Measurements from ENCODE around the gene DDX1. TPM values are rescaled to one million over a fixed set of nuclear protein-coding genes. Genes with fewer than 3 reads are reported as not detected.
"Not testable (repeated sequence)": the region's sequence is repeated elsewhere in the genome, so short reads cannot be mapped to it uniquely, and the experiment has no call there.

The DDX1 gene
- 10 to 100 TPM; 89.2 to 91.6 TPM for total RNA-seq

DNA sequence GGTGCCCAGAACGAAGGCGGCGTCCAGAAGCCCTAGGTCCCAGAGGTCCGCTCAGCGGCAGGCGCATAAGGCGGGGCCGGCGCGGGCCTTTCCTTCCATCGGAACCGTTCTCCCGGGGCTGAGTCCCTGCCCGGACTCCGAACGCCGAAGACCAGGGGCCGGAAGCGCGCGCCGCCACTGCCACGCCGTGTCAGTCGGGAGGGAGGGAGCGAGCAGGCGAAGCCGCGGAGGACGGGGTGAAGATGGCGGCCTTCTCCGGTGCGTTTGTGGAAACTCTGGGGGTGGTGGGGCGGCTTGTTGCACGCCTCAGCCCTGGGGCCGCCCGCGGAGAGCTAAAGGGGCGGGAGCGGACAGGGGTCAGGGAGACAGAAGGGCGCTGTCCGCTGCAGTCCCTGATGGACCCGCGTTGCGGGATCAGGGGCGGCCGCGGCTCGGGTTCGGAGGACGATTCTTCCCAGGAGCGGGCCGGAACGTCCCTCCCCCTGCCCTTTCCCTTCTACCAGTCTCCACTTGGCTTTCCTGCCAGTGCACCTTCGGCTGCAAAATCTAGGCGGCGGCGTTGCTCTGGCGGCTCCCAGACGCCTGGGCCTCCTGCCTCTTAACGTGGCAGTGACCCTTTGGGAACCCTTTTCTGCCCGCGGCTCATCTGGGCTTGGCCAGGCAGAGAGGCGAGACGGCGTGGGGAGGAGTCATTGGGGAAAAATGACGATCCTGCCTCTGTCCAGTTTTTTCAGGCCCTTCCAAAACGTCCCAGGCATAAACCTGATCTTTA is at the start of gene DDX1:
Gene DDX1 (plus strand): TSS at position 177 of the 772 bp plus-strand sequence. CDS start 66 bp downstream, at position 243.
- no peaks in the 10 kb centered on the region for H3K9me3 Mint-ChIP-seq
- peaks cover 10% of the 10 kb centered on the region for H3K36me3 Mint-ChIP-seq
- H3K4me3 Mint-ChIP-seq = peak within 1 kb of the TSS; percentile 95
- ATAC-seq = peak; percentile 98
- H3K27me3 Mint-ChIP-seq = no peaks in the 10 kb centered on the region
- peak within 1 kb of the TSS; percentile 85 to 98 for H3K27ac Mint-ChIP-seq
- DNase-seq (ENCODE audit: low spot score) = peak; percentile 90
- peaks cover 16 to 18% of the 10 kb centered on the region in 2 donors for H3K4me1 Mint-ChIP-seq (ENCODE audit: low read depth in 2 of 2)

- not testable (repeated sequence) for H3K4me1 Mint-ChIP-seq (ENCODE audit: low read depth in 2 of 2); H3K9me3 Mint-ChIP-seq; H3K4me3 Mint-ChIP-seq; H3K27ac Mint-ChIP-seq; ATAC-seq; H3K36me3 Mint-ChIP-seq; H3K27me3 Mint-ChIP-seq; DNase-seq (ENCODE audit: low spot score)
These were observed 49.4 kb upstream of the DDX1 start for GRCh38 chr2:15542269-15542668.

GRCh38 chr2:15543053-15543452 is 48.6 kb upstream of the DDX1 start:
- Mint-ChIP-seq H3K36me3 (no peaks in the 10 kb centered on the region), H3K4me3 (no peak overlapping the region), H3K9me3 (no peaks in the 10 kb centered on the region), H3K27me3 (no peaks in the 10 kb centered on the region), H3K27ac (no peak overlapping the region), H3K4me1 (ENCODE audit: low read depth in 2 of 2) (no peaks in the 10 kb centered on the region)
- DNase-seq (ENCODE audit: low spot score) = no peak
- ATAC-seq = no peak

- DNase-seq (ENCODE audit: low spot score) (no peak), ATAC-seq (no peak)
- Mint-ChIP-seq H3K4me3 (no peak overlapping the region), H3K4me1 (ENCODE audit: low read depth in 2 of 2) (no peaks in the 10 kb centered on the region), H3K27ac (no peak overlapping the region), H3K9me3 (no peaks in the 10 kb centered on the region), H3K36me3 (no peaks in the 10 kb centered on the region), H3K27me3 (no peaks in the 10 kb centered on the region)
These were observed 48.1 kb upstream of the DDX1 start for GRCh38 chr2:15543541-15543940.

DNA sequence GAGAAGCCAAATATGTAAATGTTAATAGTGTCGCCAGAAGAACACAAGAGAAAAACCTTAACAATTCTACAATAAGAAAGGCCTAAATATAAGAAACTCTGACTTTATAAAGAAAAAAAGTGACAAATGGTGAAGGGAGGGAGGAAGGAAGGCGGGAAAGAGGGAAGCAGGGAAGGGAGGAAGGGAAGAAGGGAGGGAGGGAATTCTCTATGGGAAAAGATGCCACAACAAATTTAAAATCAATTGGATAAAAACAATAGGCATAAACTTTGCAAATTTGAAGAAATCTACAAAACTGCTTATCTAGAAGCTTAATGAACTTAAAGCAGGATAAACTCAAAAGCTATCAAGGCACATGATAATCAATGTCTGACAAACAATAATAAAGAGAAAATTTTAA is 47.4 kb upstream of the DDX1 start:
- Mint-ChIP-seq H3K9me3 (no peaks in the 10 kb centered on the region), H3K36me3 (no peaks in the 10 kb centered on the region), H3K4me1 (ENCODE audit: low read depth in 2 of 2) (no peaks in the 10 kb centered on the region), H3K4me3 (no peak overlapping the region), H3K27ac (no peak overlapping the region), H3K27me3 (no peaks in the 10 kb centered on the region)
- DNase-seq (ENCODE audit: low spot score) = no peak
- ATAC-seq = no peak

- Mint-ChIP-seq H3K4me3 (no peak overlapping the region), H3K36me3 (no peaks in the 10 kb centered on the region), H3K27ac (no peak overlapping the region), H3K27me3 (no peaks in the 10 kb centered on the region), H3K9me3 (no peaks in the 10 kb centered on the region), H3K4me1 (ENCODE audit: low read depth in 2 of 2) (no peaks in the 10 kb centered on the region)
- ATAC-seq (no peak), DNase-seq (ENCODE audit: low spot score) (no peak)
These were observed 45.2 kb upstream of the DDX1 start for GRCh38 chr2:15546297-15547098.

DNA sequence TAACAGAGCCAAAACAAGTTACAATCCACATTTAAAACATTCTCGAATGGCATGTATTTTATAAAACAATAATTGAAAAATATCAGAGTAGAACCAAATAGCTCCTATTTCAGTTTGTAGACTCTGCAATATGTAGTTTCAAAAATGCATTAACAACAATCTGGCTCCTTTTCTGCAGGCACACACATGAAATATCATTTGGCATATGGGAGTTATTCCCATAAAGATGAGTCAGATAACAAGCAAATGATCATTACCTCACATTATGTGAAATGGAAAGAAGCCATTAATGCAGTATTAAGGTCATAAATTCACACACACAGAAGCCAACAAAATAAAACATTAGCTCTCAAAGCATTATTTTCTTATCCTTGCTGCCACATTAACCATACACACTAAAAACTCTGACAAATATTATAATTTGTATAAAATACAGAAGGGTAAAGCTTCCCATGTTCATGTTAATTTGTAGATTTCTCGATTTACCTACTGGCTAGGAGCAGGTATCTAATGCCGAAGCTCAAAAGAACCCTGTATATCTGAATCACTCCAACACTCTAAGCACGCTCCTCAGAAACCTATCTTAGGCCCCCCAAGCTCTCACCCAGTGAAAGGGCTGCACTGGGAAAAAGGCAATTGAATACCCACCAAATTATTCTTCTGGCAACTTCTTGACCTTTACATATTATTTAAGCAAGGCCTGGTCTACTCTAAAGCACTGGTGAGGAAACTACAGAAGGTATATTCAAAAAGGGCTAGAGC is 44.4 kb upstream of the DDX1 start:
- DNase-seq (ENCODE audit: low spot score) = no peak
- Mint-ChIP-seq H3K4me3 (no peak overlapping the region), H3K27me3 (no peaks in the 10 kb centered on the region), H3K4me1 (ENCODE audit: low read depth in 2 of 2) (no peaks in the 10 kb centered on the region), H3K9me3 (no peaks in the 10 kb centered on the region), H3K27ac (no peak overlapping the region), H3K36me3 (peaks cover 3% of the 10 kb centered on the region)
- no peak for ATAC-seq

- no peaks in the 10 kb centered on the region for H3K4me1 Mint-ChIP-seq (ENCODE audit: low read depth in 2 of 2)
- H3K9me3 Mint-ChIP-seq = no peaks in the 10 kb centered on the region
- H3K36me3 Mint-ChIP-seq = peaks cover 6% of the 10 kb centered on the region
- H3K27ac Mint-ChIP-seq = peak overlapping the region in 1 of 2 donors; percentile 8
- ATAC-seq (no peak), DNase-seq (ENCODE audit: low spot score) (no peak)
- H3K27me3 Mint-ChIP-seq = no peaks in the 10 kb centered on the region
- H3K4me3 Mint-ChIP-seq = no peak overlapping the region
These were observed 42.7 kb upstream of the DDX1 start for GRCh38 chr2:15548974-15549373.

- no peaks in the 10 kb centered on the region for H3K27me3 Mint-ChIP-seq
- H3K36me3 Mint-ChIP-seq = peaks cover 6% of the 10 kb centered on the region
- H3K4me3 Mint-ChIP-seq = no peak overlapping the region
- DNase-seq (ENCODE audit: low spot score) = no peak
- H3K4me1 Mint-ChIP-seq (ENCODE audit: low read depth in 2 of 2) = peaks cover 5 to 8% of the 10 kb centered on the region in 2 donors
- ATAC-seq = no peak
- H3K9me3 Mint-ChIP-seq = no peaks in the 10 kb centered on the region
- H3K27ac Mint-ChIP-seq = no peak overlapping the region
These were observed 38.1 kb upstream of the DDX1 start for GRCh38 chr2:15553519-15553918.

DNA sequence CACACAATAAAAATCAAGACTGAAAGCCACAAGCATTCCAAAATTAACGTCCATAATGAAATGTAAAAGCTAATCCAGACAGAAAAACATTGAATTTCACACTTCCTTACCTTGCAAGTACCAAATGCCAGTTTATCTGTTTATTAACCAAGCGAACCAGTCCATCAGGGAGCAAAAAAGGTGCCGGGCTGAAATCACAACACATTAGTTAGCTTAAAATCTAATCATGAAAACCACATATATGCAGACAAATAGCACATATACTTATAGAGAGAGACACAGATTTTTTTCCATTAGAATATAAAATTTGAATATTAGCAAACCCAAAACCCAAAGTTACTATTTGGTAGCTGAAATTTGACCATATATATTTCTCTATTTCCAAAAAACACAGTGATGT is 37.7 kb upstream of the DDX1 start:
- Mint-ChIP-seq H3K27ac (no peak overlapping the region), H3K36me3 (peaks cover 6% of the 10 kb centered on the region), H3K4me1 (ENCODE audit: low read depth in 2 of 2) (peaks cover 5 to 8% of the 10 kb centered on the region in 2 donors), H3K4me3 (no peak overlapping the region), H3K9me3 (no peaks in the 10 kb centered on the region), H3K27me3 (no peaks in the 10 kb centered on the region)
- no peak for ATAC-seq
- DNase-seq (ENCODE audit: low spot score) = no peak

- peaks cover 6% of the 10 kb centered on the region for H3K36me3 Mint-ChIP-seq
- ATAC-seq = no peak
- DNase-seq (ENCODE audit: low spot score) = no peak
- H3K27ac Mint-ChIP-seq = no peak overlapping the region
- H3K4me3 Mint-ChIP-seq = no peak overlapping the region
- peaks cover 5 to 12% of the 10 kb centered on the region in 2 donors for H3K4me1 Mint-ChIP-seq (ENCODE audit: low read depth in 2 of 2)
- no peaks in the 10 kb centered on the region for H3K27me3 Mint-ChIP-seq
- no peaks in the 10 kb centered on the region for H3K9me3 Mint-ChIP-seq
These were observed 37.0 kb upstream of the DDX1 start for GRCh38 chr2:15554525-15555218.

- H3K36me3 Mint-ChIP-seq = peaks cover 6% of the 10 kb centered on the region
These were observed 35.9 kb upstream of the DDX1 start for GRCh38 chr2:15555760-15556193.

GRCh38 chr2:15556311-15556930 is 35.2 kb upstream of the DDX1 start:
- ATAC-seq (no peak), DNase-seq (ENCODE audit: low spot score) (no peak)
- Mint-ChIP-seq H3K36me3 (peaks cover 6% of the 10 kb centered on the region), H3K4me3 (no peak overlapping the region), H3K27ac (no peak overlapping the region), H3K27me3 (no peaks in the 10 kb centered on the region), H3K4me1 (ENCODE audit: low read depth in 2 of 2) (peaks cover 16 to 23% of the 10 kb centered on the region in 2 donors), H3K9me3 (no peaks in the 10 kb centered on the region)

More at GRCh38 chr2:15555760-15556193, 35.9 kb upstream of the DDX1 start:
- H3K9me3 Mint-ChIP-seq = no peaks in the 10 kb centered on the region
- H3K4me1 Mint-ChIP-seq (ENCODE audit: low read depth in 2 of 2) = peaks cover 13 to 21% of the 10 kb centered on the region in 2 donors
- no peaks in the 10 kb centered on the region for H3K27me3 Mint-ChIP-seq
- no peak overlapping the region for H3K4me3 Mint-ChIP-seq
- DNase-seq (ENCODE audit: low spot score) = no peak
- H3K27ac Mint-ChIP-seq = no peak overlapping the region
- no peak for ATAC-seq

Measured in natural killer cell treated with Interleukin-12 subunit alpha and Interleukin-12 subunit beta and Interleukin-15 and Interleukin-18, amount 100 ng/mL, for 72 hours (primary cell).